Choroid plexus epithelial cell (primary cell): ENCODE data around the gene FASTKD1.
"Not testable (repeated sequence)": the region's sequence is repeated elsewhere in the genome, so short reads cannot be mapped to it uniquely, and the experiment has no call there.

ENCODE experiments used
- DNase-seq: peaks from one replicate; pipeline ENCODE4 v3.0.0-alpha.2; 2010; ENCODE audit warnings: low read depth
- H3K4me3 ChIP-seq: 2 replicates; pipeline ENCODE4 v1.5.1; 2011; ENCODE audit warnings: low read depth, mild to moderate bottlenecking, control low read depth, low read length, moderate library complexity
- TF ChIP-seq, protein P1 (sequence below): conservative IDR thresholded peaks from 2 replicates; pipeline ENCODE4 v1.5.1; 2011; ENCODE audit warnings: low read depth, mild to moderate bottlenecking, control low read depth, inconsistent platforms, low read length, moderate library complexity

The FASTKD1 gene

DNA sequence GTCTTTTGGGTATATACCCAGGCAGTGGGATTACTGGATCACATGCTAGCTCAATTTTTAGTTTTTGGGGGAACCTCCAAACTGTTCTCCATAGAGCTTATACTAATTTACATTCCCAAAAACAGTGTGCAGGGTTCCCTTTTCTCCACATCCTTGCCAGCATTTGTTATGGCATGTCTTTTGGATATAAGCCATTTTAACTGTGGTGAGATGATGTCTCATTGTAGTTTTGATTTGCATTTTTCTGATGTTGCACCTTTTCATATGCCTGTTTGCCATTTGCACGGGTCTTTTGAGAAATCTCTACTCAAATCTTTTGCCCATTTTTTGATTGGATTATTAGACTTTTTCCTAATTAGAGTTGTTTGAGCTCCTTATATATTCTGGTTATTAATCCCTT lies 8.0 kb downstream of the FASTKD1 start:
- H3K4me3 ChIP-seq = no peak overlapping the region
- no peak for DNase-seq
- TF ChIP-seq, protein P1, sequence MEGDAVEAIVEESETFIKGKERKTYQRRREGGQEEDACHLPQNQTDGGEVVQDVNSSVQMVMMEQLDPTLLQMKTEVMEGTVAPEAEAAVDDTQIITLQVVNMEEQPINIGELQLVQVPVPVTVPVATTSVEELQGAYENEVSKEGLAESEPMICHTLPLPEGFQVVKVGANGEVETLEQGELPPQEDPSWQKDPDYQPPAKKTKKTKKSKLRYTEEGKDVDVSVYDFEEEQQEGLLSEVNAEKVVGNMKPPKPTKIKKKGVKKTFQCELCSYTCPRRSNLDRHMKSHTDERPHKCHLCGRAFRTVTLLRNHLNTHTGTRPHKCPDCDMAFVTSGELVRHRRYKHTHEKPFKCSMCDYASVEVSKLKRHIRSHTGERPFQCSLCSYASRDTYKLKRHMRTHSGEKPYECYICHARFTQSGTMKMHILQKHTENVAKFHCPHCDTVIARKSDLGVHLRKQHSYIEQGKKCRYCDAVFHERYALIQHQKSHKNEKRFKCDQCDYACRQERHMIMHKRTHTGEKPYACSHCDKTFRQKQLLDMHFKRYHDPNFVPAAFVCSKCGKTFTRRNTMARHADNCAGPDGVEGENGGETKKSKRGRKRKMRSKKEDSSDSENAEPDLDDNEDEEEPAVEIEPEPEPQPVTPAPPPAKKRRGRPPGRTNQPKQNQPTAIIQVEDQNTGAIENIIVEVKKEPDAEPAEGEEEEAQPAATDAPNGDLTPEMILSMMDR = no peak

DNA sequence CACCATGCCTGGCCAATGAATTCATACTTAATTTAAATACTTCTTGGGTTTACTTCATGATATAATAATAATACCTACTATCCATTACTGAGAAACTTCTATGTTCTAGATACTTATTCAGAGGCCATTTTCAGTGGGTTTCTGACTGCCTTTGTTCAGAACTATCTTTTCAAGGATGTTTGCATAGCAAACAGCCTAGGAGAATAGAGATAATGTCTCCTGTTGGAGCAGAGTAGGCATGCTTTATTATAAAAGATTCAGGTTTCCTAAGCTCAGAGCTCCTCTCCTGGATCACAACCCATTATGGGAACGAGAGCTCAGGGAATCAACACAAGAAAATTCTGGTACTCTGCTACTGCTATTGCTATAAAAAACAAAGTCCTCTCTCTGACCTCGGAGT lies 11.1 kb downstream of the FASTKD1 start:
- DNase-seq = no peak
- TF ChIP-seq, protein P1 = no peak
- no peak overlapping the region for H3K4me3 ChIP-seq

DNA sequence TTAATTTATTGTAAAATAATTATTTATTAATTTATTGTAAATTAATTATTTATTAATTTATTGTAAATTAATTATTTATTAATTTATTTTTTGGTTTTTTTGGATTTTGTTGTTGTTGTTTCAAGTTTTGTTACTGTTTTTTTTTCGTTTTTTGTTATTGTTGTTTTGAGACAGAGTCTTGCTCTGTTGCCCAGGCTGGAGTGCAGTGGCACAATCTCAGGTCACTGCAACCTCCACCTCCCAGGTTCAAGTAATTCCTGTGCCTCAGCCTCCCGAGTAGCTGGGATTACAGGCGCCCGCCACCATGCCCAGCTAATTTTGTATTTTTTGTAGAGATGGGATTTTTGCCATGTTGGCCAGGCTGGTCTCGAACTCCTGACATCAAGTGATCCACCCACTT lies 11.6 kb downstream of the FASTKD1 start:
- not testable (repeated sequence) for H3K4me3 ChIP-seq, DNase-seq

DNA sequence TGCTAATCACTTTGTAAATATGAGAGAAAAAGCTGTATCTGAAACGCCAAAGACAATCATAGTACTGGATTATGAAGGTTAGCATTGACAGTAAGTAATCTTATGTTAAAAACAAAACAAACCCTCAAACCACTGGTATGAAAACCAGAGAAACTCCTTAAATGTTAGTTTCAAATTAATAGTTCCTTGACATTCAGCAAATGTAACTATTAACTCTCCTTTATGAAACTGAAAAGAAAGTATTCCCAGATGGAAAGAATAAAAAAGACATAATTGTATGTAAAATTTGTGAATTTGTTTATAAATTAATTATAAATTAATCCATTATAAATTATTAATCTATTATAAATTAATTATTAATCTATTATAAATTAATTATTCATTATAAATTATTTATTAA lies 12.3 kb downstream of the FASTKD1 start:
- TF ChIP-seq, protein P1 = no peak
- no peak for DNase-seq
- no peak overlapping the region for H3K4me3 ChIP-seq

DNA sequence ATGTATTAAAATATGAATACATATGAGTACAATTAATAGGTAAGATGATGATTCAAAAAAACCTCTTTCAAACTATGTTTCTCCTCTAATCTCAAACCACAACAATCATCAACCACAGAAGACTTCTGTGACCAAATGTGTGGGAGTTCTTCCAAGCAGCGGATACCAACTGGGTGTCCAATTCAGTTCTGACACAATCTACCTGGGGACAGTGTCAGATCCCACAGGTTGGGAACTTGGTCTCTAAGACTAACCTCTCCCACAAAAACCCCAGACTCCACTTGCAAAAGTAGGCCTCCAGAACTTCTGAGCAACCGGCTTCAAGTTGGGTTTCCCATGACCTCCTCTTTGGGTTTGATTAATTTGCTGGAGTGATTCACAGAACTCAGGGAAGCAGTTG lies 26.9 kb downstream of the FASTKD1 start:
- no peak overlapping the region for H3K4me3 ChIP-seq
- TF ChIP-seq, protein P1 = no peak
- DNase-seq = no peak

DNA sequence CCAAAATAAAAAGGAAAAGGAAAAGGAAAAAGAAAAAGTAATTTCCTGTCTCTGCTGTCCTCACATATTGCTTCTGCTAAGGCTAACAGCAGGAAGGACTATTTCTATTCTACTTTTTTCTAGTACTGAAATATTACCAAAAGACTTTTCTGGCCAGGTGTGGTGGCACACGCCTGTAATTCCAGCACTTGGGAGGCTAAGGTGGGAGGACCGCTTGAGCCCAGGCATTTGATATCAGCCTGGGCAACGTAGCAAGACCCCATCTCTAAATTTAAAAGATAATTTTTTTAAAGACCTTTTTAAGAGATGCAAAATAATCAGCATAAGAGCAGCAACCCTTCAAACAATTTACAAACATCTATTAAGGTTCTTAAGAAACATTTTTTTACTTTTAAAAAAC lies 31.2 kb downstream of the FASTKD1 start:
- no peak overlapping the region for H3K4me3 ChIP-seq
- TF ChIP-seq, protein P1 = no peak
- no peak for DNase-seq

DNA sequence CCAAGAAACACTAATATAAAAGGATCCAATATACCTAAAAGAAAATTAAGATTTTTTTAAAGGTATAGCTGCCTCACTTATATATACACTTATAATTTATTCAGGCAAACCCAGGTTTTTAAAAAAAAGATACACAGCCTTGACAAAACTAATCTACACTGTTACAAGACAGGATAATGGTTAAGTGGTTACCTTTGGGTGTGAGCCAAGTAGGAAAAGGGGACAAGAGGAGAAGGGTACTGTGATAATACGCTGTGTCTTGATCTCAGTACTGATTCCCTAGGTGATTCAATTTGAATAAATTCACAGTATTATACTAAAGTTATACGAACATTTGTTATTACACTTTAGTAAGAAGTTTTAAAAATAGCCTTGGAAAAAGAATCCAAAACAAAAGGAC lies 33.5 kb downstream of the FASTKD1 start:
- no peak overlapping the region for H3K4me3 ChIP-seq
- DNase-seq = no peak
- TF ChIP-seq, protein P1 = no peak

DNA sequence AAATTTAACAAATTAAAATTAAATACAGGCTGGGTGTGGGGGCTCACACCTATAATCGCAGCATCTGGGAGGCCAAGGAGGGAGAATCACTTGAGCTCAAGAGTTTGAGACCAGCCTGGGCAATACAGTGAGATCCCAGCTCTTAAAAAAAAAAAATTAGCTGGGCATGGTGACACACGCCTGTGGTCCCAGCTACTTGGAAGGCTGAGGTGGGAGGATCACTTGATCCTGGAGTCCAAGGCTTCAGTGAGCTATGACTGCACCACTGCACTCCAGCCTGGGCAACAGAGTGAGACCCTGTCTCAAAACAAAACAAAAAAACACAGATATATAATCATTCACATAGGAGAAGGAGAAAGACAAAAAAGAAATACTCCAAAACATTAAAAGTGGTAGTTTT lies 34.2 kb downstream of the FASTKD1 start:
- DNase-seq = not testable (repeated sequence)

More for the DNA sequence above, 34.2 kb downstream of the FASTKD1 start:
- not testable (repeated sequence) for H3K4me3 ChIP-seq
